HCT116 (cell line): Measurements from ENCODE around the gene TMC1. TPM values are rescaled to one million over a fixed set of nuclear protein-coding genes. Genes with fewer than 3 reads are reported as not detected.

ENCODE experiments used
- ATAC-seq: fragments of 200-7000 bp; cut with Tn5 transposase; 2 replicates; pipeline ENCODE4 v1.9.1; 2020; ENCODE audit warnings: mild to moderate bottlenecking, moderate library complexity
- BruUV-seq: library from RNA; stranded (reverse); fragments of 400-500 nt; replicated peaks from 2 replicates; lab custom pipeline; 2021; lab: Mats Ljungman, UMichigan
- CTCF ChIA-PET: fragments of 300-600 bp; sonication (Branson Sonifier 250); formaldehyde crosslinking; loops from one replicate; lab custom pipeline; 2021; ENCODE audit warnings: antibody characterized with exemption; lab: Charles Lee
- POLR2A ChIA-PET: fragments of 300-600, 350-600 bp; sonication (Branson Sonifier 250); formaldehyde crosslinking; loops from one replicate; lab custom pipeline; 2021; ENCODE audit warnings: antibody characterized with exemption; lab: Charles Lee
- RAD21 ChIA-PET, 2 experiments: fragments of 300-600 bp; sonication (Branson Sonifier 250); formaldehyde crosslinking; loops; one replicate each; lab custom pipeline; 2023; ENCODE audit warnings: low total read pairs in 2 of 2; ENCODE audit not compliant: uncharacterized antibody in 2 of 2, unreplicated experiment in 2 of 2, low non-redundant PET in 1 of 2; lab: Charles Lee
- DNase-seq: peaks from one replicate; pipeline ENCODE4 v3.0.0-alpha.2; 2010; ENCODE audit warnings: low read depth, low spot score
- H2AFZ ChIP-seq: fragments of 200-600 bp; shearing (Covaris generic), sonication (generic); 2 replicates; pipeline ENCODE4 v1.6.1; 2017; ENCODE audit warnings: low read depth, mixed run types, mixed read lengths, antibody characterized with exemption, low read length; ENCODE audit not compliant: poor library complexity, severe bottlenecking
- H3K27ac ChIP-seq: 2 replicates; pipeline ENCODE4 v1.5.1; 2012; ENCODE audit warnings: low read depth, low read length
- H3K27me3 ChIP-seq: fragments of 200-600 bp; sonication (generic); 2 replicates; pipeline ENCODE4 v1.6.1; 2016; ENCODE audit warnings: mixed run types, low read length, mixed read lengths; ENCODE audit not compliant: insufficient read depth
- H3K36me3 ChIP-seq, 2 experiments: fragments of 200-500 bp in 1 of 2; fragments of 200-600 bp in 1 of 2; sonication (Bioruptor generic) in 1 of 2; sonication (generic) in 1 of 2; 2 replicates each; pipeline versions ENCODE4 v1.5.1 to v1.6.1; 2014 to 2016; ENCODE audit warnings: low read length in 2 of 2, inconsistent platforms in 1 of 2, mixed read lengths in 1 of 2, mixed run types in 1 of 2; ENCODE audit not compliant: insufficient read depth in 2 of 2, control insufficient read depth in 1 of 2
- H3K4me1 ChIP-seq, 2 experiments: fragments of 200-600 bp in 1 of 2; sonication (generic) in 1 of 2; 2 replicates each; pipeline versions ENCODE4 v1.5.1 to v1.6.1; 2012 to 2017; ENCODE audit warnings: low read length in 2 of 2, inconsistent platforms in 1 of 2, mild to moderate bottlenecking in 1 of 2, mixed read lengths in 1 of 2, mixed run types in 1 of 2, moderate library complexity in 1 of 2; ENCODE audit not compliant: insufficient read depth in 2 of 2, control insufficient read depth in 1 of 2
- H3K4me2 ChIP-seq: fragments of 200-600 bp; sonication (generic); 2 replicates; pipeline ENCODE4 v1.6.1; 2017; ENCODE audit warnings: mixed run types, low read length, mixed read lengths
- H3K4me3 ChIP-seq, 2 experiments: fragments of 200-600 bp in 1 of 2; sonication (generic) in 1 of 2; replicated peaks in 1 of 2; 2 replicates each; pipeline ENCODE4 v1.5.1; 2011 to 2016; ENCODE audit warnings: low read length in 2 of 2, control low read depth in 1 of 2, low read depth in 1 of 2, mild to moderate bottlenecking in 1 of 2, mixed read lengths in 1 of 2, mixed run types in 1 of 2
- H3K79me2 ChIP-seq: fragments of 200-600 bp; sonication (generic); 2 replicates; pipeline ENCODE4 v1.6.1; 2017; ENCODE audit warnings: mild to moderate bottlenecking, mixed run types, low read length, moderate library complexity, mixed read lengths; ENCODE audit not compliant: insufficient read depth
- H3K9ac ChIP-seq: fragments of 200-600 bp; sonication (generic); 2 replicates; pipeline ENCODE4 v1.6.1; 2016; ENCODE audit warnings: low read length, mixed read lengths
- H3K9me2 ChIP-seq: fragments of 200-600 bp; sonication (generic), shearing (Covaris generic); 2 replicates; pipeline ENCODE4 v1.6.1; 2017; ENCODE audit warnings: mixed run types, mild to moderate bottlenecking, moderate library complexity; ENCODE audit not compliant: insufficient read depth
- H3K9me3 ChIP-seq, 2 experiments: fragments of 200-500 bp in 1 of 2; fragments of 200-600 bp in 1 of 2; sonication (Bioruptor generic) in 1 of 2; sonication (generic) in 1 of 2; 2 replicates each; pipeline ENCODE4 v1.6.1; 2014 to 2017; ENCODE audit warnings: low read length in 2 of 2, mixed read lengths in 2 of 2, inconsistent platforms in 1 of 2, low read depth in 1 of 2, mild to moderate bottlenecking in 1 of 2, mixed run types in 1 of 2, moderate library complexity in 1 of 2; ENCODE audit not compliant: control insufficient read depth in 1 of 2, insufficient read depth in 1 of 2
- H4K20me1 ChIP-seq: fragments of 200-600 bp; sonication (generic), shearing (Covaris generic); 2 replicates; pipeline ENCODE4 v1.6.1; 2017; ENCODE audit warnings: mixed run types, mild to moderate bottlenecking, moderate library complexity; ENCODE audit not compliant: insufficient read depth
- CBX3 ChIP-seq: IDR thresholded peaks from 2 replicates; pipeline ENCODE4 v1.6.1; 2012; ENCODE audit warnings: low read depth
- CEBPB ChIP-seq: IDR thresholded peaks from 2 replicates; pipeline ENCODE4 v1.6.1; 2012; ENCODE audit warnings: low read depth
- CTCF ChIP-seq, 3 experiments: fragments of 200-600 bp in 1 of 3; sonication (generic) in 1 of 3; IDR thresholded peaks in 2 of 3; conservative IDR thresholded peaks in 1 of 3; 2 replicates each; pipeline ENCODE4 v1.5.1; 2012 to 2017; ENCODE audit warnings: low read depth in 2 of 3, low read length in 2 of 3, antibody characterized with exemption in 1 of 3, borderline replicate concordance in 1 of 3, control low read depth in 1 of 3, mild to moderate bottlenecking in 1 of 3, mixed read lengths in 1 of 3, mixed run types in 1 of 3, moderate library complexity in 1 of 3; ENCODE audit not compliant: insufficient read depth in 1 of 3
- EGR1 ChIP-seq: IDR thresholded peaks from 2 replicates; pipeline ENCODE4 v1.6.1; 2012; ENCODE audit warnings: low read depth
- ELF1 ChIP-seq: IDR thresholded peaks from 2 replicates; pipeline ENCODE4 v1.6.1; 2012; ENCODE audit warnings: low read depth, borderline replicate concordance
- EZH2 ChIP-seq: fragments of 200-600 bp; sonication (generic); IDR thresholded peaks from 2 replicates; pipeline ENCODE4 v1.6.1; 2017; ENCODE audit warnings: antibody characterized with exemption, mixed run types
- FOSL1 ChIP-seq: IDR thresholded peaks from 2 replicates; pipeline ENCODE4 v1.6.1; 2012; ENCODE audit warnings: low read depth
- JUND ChIP-seq: IDR thresholded peaks from 2 replicates; pipeline ENCODE4 v1.6.1; 2012
- MAX ChIP-seq: IDR thresholded peaks from 2 replicates; pipeline ENCODE4 v1.6.1; 2012
- POLR2A ChIP-seq: IDR thresholded peaks from 2 replicates; pipeline ENCODE4 v1.7.0; 2011; ENCODE audit warnings: borderline replicate concordance; ENCODE audit not compliant: insufficient read depth, insufficient read length; ENCODE audit errors: extremely low read depth
- RAD21 ChIP-seq: IDR thresholded peaks from 2 replicates; pipeline ENCODE4 v1.6.1; 2012; ENCODE audit warnings: low read depth, mild to moderate bottlenecking
- REST ChIP-seq: IDR thresholded peaks from 2 replicates; pipeline ENCODE4 v1.6.1; 2012; ENCODE audit warnings: low read depth
- SIN3A ChIP-seq: IDR thresholded peaks from 2 replicates; pipeline ENCODE4 v1.6.1; 2012; ENCODE audit warnings: low read depth
- SP1 ChIP-seq: IDR thresholded peaks from 2 replicates; pipeline ENCODE4 v1.6.1; 2012; ENCODE audit warnings: low read depth
- SRF ChIP-seq: IDR thresholded peaks from 2 replicates; pipeline ENCODE4 v1.6.1; 2012; ENCODE audit warnings: low read depth
- TCF7L2 ChIP-seq: IDR thresholded peaks from 2 replicates; pipeline ENCODE4 v1.7.0; 2011; ENCODE audit warnings: borderline replicate concordance, inconsistent platforms; ENCODE audit not compliant: insufficient read depth, insufficient read length; ENCODE audit errors: extremely low read depth
- ZBTB33 ChIP-seq: IDR thresholded peaks from 2 replicates; pipeline ENCODE4 v1.6.1; 2011; ENCODE audit warnings: mild to moderate bottlenecking, low read length, moderate library complexity; ENCODE audit not compliant: insufficient replicate concordance; ENCODE audit errors: extremely low read depth
- ZFX ChIP-seq: fragments of 450-650 bp; IDR thresholded peaks from 2 replicates; pipeline ENCODE4 v1.6.1; 2017
- ZNF274 ChIP-seq: fragments of 200-500 bp; sonication (Bioruptor generic); IDR thresholded peaks from 2 replicates; pipeline ENCODE4 v1.6.1; 2014; ENCODE audit warnings: mild to moderate bottlenecking, low read depth, low read length, inconsistent platforms
- intact Hi-C: fragments of 100-400 bp; cut with micrococcal nuclease; formaldehyde crosslinking; loops from 2 replicates; pipeline ENCODE4 v1.10.0; 2022
- total RNA-seq: library from RNA; stranded (reverse); gene quantifications from one replicate; pipeline ENCODE4 v1.2.1, GENCODE V29; 2021; ENCODE audit not compliant: unreplicated experiment

The TMC1 gene
- total RNA-seq, 1 experiment from 2014 or later, result 0.57 TPM

GRCh38 chr9:72656021-72656420 is 134.6 kb downstream of the TMC1 start:
- ChIA-PET POLR2A (no interaction called here), RAD21 (no interaction called here), CTCF (no interaction called here)
- Histone ChIP-seq H3K9me2 (no peaks in the 10 kb centered on the region), H3K27ac (no peak overlapping the region), H3K4me1 (no peaks in the 10 kb centered on the region), H3K4me3 (no peak overlapping the region), H3K79me2 (no peaks in the 10 kb centered on the region), H3K36me3 (no peaks in the 10 kb centered on the region), H3K9ac (no peak overlapping the region), H2AFZ (no peak overlapping the region), H3K27me3 (no peaks in the 10 kb centered on the region), H4K20me1 (no peaks in the 10 kb centered on the region), H3K9me3 (no peaks in the 10 kb centered on the region), H3K4me2 (no peak overlapping the region)
- DNase-seq (no peak), ATAC-seq (no peak)
- no TSS peak for BruUV-seq
- TF ChIP-seq CTCF (IDR thresholded peaks at IDR 0.05 in 2 of 3, conservative IDR thresholded peaks at IDR 0.05 in 1 of 3; ENCODE audit: borderline replicate concordance in 1 of 3, insufficient read depth in 1 of 3, low read depth in 2 of 3, low read length in 2 of 3) (no peak), SRF (no peak), ZBTB33 (no peak), RAD21 (no peak), CEBPB (no peak), REST (no peak), JUND (no peak), EGR1 (no peak), SIN3A (no peak), ELF1 (no peak), ZFX (no peak), POLR2A (no peak), EZH2 (no peak), CBX3 (no peak), FOSL1 (no peak), ZNF274 (no peak), SP1 (no peak), TCF7L2 (no peak), MAX (no peak)
- intact Hi-C loops, result no loop called here
